ENCODE results near the gene UNK.
"Not testable (repeated sequence)": the region's sequence is repeated elsewhere in the genome, so short reads cannot be mapped to it uniquely, and the experiment has no call there.

UNK gene

DNA sequence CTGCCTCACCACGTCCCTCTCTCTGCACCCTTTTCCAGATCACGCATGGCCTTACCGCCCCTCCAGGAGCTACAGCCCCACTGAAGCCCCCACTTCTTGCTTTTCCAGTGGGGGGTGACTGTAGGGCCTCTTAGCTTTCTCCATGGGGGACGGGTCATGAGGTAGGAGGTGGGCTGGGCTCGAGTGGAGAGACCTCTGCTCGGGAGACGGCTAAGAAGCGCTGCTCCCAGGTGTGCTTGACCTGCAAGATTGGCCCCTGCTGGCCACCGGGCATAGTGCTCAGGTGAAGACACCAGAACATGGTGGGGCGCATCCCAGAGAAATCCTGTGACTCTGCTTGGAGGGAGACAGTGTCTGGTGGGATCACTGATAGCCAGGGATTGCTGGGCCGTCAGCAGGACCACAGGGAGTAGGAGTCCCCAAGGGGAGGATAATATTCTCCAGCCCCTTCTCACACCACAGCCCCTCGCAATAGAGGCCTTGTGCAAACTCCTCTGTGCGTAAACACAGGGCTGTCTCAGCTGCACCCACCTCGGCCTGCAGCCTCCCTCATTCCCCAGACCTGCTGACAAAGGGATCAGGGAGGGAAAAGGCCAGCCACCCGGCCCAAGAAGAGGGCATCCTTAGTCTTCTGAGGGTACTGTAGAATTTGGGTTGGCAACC lies 10.7 kb upstream of the UNK start:
- DNase-seq, result no peak

DNA sequence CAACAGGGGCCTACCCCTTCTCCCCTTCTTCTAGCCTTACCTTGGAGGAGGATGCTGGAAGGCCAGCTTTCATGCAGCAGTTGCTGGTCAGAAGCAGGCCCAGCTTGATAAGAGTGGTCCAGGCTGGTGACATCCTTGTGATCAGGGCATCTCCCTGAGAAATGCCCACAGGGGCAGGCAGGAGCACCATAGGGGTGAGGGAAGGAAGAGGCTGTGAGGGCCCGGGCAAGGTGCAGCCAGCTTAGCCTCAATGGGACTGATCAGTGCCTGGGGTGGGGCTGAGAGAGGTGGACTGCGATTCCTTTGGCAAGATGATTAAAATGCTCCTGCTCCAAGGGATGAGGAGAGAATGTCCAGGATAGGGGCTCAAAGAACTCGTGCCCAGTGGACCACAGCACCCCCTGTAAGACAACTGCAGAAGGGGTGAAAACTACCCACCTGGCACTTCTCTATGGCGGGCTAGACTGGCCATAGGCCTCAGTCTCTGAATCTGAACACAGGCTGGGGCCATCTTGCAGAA lies 10.1 kb upstream of the UNK start:
- no peak for DNase-seq

DNA sequence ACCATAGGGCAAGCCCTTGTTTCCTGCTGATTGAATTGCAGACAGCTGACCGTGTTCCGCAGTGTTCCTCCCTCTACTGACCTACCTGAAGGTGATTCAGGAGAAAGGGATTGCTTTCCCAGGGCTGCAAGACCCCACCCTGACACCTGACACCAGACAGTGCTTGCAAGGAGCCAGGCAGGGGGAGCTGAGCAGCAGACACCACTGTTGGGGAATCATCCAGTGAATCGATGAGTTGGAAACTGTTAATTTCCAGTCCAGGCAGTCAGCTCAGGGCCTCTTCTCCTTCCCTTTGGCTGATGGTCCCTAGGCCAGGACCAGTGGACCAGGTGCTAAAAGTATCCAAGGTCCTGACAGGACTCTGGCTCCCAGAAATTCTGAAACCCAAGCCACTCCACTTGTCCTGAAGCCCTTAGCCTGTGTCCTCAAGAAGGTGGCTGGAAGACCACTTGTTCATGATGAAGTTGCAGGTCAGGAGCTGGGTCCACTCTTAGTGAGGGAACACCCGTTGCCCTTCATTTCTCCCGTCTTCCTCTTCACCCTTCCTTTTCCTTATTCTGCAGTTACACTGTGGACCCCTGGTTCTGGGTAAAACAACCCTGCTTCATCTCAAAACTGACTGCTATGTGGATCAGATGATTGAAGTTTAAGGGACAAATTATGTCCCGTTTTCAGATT lies 9.5 kb upstream of the UNK start:
- DNase-seq, result no peak

DNA sequence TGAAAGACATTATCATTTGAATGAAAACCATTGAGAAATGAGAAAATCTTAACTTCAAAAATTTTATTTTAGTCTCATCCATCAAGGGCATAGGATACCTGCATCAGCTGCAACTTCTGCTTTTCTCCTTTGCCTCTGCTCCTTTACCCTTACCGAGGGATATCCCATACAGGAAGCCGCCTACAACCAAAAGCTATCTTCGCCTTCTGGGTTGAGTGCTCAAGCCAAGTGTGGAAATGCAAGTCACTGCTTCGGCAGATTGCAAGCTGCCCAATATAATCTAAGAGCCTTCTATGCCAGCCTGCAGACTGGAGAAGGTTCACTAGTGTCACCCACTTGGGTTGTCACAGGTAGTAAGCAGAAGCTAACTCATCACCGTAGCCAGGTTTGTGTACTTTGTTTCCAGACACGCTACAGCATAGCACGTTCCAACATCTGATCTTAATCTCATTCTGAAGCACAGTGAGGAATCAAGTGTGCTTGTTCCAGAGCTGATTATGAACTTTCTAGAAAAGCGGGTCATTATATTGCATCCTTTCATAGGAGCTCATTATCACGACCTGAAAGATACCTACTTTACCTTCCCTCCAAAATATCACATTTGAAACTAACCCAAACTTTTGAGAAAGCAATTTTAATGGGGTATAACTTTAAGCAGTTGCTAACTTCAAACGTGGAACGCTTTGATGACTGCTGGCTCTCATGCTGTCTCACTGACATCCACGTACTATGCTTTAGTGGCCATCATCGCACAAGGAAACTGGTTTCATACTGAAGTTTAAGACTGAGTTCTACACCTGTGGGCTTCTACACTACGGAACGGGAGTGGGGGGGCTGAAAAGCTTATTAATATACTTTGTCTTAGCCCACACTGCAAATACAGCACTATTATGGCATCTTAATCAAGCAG lies 8.0 kb upstream of the UNK start:
- no peak for DNase-seq

DNA sequence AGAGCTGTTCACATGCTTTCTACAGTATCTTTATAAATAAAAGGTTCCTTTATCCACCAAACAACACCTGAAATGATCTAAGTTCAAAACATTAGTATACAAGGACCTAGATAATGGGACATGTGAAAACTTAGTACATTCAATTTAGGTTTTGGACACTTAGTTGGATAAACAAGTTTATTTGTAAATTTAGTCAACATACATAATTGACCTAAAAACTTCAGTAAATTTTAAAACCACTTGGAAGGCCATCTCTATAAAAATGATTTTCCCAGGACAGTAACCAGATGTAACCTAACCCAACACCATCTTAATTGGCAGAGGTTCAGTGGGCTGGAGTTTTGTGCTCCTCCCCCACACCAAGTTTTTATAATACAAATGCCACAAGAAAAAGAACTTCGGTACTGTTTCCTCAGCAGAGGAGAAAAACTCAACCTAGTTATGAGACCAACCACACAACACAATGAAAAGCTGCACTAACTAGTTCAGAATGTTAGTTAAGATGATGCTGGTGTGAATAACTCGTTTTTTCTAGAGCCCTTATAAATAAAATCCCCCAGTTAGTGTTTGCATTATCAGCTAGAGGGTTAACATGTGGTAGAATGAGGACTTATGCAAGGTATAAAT lies 7.2 kb upstream of the UNK start:
- peak in 1 of 2 donors; percentile 2 for DNase-seq

DNA sequence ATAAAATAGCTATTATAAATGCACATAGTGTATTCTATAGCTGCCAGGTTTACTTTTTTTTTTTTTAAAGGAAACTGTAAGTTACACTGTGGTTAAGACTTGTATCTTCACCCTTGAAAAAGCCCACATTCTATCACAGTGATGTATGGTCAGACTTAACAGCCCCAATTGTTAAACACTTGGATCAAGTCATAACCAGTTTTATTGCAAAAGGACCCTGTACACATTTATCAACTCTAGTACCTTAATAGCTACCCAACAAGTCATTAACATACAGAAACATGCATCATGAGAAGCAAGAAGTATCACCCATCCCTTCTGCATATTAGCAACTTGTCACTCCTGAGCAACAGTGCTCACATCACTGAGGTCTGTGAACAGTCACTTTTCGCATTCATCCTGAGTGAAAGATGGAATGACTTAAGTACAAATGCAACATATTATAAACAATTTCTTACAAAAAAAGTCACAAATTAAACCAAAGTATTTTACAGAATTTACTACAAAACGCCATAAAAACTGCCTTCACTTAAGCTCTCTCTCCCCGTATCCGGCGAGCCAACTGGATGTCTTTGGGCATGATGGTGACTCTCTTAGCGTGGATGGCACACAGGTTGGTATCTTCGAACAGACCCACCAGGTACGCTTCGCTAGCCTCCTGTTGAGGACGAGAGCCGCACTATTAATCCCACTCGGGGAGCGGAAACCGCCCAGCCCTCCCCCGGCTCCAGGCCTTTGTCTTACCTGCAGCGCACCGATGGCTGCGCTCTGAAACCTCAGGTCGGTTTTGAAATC lies 6.3 kb upstream of the UNK start:
- DNase-seq, result not testable (repeated sequence)

DNA sequence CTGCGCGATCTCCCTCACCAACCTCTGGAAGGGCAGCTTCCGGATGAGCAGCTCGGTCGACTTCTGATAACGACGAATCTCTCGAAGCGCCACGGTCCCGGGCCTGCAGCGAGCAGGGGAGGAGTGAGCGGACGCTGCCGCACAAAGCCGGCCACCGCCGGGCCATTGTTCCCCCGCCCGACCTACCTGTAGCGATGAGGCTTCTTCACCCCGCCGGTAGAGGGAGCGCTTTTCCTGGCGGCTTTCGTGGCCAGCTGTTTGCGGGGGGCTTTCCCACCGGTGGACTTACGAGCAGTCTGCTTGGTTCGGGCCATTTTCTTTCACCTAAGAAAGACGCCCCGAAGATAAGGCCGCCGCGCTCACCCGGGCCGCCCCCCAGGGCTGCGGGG lies 5.8 kb upstream of the UNK start:
- no peak for DNase-seq

DNA sequence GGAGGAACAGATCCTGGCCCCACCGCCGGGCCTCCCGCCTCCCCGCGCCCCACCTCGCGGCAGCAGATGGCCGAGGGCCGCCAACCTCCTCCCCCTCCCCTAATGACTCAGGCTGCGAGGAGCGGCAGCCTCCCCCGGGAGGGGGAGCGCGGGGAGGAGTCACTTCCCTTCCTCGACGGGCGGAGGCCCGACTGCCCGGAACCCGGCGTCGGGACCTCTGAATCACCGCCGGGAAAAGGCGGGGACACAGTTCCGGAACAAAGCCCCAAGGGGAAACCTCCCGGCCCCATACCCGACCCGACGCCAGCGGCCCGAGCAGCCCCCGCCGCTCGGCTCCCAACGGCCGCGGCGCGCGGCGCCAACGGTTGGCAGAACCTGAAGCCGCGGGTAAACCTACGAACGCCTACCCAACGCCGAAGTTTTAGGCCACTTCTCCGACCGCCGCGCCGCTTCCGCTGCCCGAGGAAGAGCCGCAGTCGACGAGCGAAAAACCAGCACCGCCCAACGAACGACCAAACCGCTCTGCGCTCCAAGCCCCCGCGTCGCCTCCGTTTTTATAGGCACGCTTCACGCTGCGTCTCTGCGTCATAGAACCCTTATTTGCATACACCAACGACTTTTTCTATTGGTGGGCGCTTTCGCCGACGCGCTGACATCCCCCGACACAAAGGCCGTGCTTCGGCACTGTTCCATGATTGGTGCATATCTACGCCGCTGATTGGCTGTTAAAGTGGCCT lies 5.2 kb upstream of the UNK start:
- DNase-seq, result peak; percentile 94 to 99

DNA sequence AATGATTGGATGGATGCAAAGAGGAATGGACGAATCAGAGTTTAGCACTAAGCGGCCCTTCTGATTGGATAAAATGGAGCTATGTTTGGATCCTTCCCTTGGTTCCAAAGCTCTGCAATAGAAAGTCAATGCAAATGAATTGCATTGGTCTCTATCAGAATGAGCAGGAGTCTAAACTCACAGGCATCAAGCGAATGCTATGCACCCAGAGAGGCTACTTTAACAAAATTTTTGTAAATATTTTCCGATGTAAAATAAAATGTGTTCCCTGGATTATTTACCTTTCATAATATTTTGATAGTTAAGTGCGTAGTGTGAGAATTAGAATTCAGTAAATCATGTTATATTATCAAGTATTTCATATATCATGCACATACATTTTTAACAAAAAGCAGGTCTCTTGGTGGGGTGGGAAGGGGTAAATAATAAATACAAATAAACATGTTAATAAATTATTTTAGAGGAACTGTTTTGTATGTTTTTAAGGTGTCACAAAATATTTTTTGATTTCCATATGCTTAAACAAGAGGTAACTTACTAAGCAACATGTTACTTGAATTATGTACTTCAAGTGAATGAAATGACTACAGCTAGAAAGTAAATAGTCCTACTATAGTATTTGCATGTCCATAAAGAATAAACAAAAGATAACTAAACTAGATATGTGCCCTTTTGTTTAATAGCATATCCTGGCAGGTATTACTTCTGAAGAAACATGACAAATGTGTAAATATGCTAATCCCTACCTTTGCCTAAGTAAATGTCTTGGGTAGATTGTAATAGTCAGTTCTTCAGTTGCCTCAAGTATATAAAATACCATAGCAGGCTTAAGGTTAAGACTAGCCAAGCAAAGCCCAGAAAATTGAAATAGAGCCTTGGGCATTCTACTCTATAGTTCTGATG lies 4.4 kb upstream of the UNK start:
- peak in 1 of 2 donors; percentile 23 for DNase-seq

DNA sequence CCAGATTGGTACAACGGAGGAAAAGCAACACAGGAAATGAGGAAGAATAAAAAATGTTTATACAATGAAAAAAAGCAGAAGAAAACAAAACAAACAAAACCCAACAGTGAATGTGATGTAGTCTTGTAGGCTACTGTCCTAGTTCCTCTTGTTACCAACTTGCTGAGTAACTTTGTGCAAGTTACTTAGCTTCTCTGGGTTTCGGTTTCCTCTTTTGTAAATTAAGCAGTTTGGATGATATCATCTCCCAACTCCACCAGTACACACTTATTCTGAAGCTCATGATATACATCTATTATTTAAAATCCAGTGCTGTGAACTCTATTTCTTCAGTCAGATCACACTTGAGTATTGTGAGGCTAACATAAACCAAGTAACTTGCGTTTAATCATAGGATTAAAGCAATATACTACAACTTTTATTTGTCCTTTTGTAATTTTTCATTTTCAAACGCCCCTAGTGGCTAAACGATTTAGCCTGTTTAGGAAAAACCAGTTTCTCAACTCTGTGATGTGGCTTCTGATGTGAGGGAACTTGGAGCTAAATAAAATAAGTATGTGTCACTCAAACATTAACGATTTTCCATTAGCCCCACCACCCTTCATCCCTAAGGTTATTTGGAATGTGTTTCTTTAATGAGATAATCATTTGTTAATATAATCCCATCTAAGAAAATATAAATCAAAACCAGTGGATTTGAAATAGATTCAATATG lies 1.4 kb upstream of the UNK start:
- peak in 1 of 2 donors; percentile 65 for DNase-seq

DNA sequence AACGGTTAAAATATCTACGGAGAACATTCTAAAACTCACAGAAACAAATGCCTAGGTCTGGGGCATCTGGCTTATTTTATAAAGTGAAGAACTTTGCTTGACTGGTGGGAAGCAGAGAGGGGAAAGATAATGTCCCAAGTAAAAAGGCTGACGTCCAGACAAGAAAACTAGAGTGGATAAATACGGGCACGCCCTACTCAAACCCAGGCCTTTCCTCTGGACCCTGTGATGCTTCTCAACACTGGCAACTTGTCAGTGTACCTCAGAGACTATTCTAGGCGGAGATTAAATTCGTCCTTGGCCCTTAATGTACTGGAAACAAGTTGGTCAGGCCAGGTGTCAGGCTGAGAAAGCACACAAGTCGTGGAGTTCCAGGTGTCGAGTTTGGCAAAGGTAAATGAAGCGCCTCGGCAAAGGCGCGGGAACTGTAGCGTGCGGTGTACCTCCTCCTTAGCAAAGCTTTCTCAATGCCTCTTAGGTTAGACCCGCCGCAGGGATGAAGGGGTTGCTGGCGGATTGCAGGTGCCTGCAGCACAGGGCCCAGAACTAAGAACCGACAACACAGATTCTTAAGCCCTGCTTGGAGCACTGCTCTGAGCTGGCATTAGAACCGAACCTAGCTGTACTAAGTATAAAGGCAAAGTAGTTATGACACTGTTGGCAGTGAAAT lies 668 bp upstream of the UNK start:
- DNase-seq, result no peak

DNA sequence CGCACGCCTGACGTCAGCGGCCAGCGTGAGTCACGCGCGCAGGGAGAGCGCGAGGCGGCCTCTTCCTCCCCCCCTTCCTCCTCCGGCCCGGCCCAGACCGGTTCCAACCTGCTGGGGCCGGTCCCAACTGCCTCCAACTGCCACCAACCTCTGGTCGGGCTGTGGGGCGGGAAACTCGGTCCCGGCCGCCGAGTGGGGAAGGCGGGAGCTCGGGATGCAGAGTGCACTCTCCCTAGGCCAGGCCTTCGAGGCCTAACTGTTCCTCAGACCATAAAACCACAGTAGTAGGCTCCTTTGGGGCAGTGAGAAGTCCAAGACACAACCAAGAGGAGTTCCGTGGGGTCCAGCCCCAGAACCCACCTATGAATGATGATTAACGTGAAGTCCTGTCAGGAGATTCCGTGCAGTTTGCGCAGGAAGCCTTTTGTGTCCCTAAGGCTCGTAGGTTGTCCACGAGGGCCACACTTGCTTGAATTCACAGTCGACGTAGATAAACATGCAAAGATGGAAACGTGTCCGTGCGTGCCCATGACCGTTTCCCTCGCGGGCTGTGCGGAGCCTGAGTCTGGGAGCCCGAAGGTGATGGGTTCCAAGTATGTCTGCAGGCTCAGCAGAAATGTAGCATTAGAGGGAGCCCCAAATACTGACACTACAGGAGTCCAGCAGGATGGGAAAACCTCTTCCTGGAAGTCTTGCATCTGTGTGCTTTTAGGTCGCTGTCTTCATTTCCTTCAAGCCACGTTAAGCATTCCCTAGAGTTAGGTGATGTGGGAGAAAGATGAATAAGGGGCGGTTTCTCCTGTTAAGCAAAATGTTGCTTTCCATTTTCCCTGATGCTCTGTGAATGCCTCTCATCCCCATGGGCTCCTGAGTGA lies 647 bp downstream of the UNK start:
- DNase-seq, result peak; percentile 82 to 92

DNA sequence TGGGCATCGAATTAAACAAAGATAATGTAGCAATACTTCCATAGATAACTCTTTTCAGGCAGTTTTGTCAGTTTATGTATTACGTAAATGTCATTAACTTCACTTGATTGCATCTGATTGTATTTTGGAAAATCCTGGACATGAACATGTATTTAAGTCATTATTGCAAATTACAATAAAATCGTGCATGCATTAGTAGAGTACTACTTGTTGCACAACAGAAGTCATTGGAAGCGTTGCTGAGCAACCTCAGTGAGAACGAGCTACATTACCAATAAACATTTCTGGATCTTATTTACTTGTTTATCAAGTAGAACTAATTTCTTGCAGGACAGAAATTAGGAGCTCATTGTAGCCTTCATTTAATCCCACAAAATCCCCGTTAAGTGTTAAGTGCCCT lies 6.6 kb downstream of the UNK start:
- no peak for DNase-seq

DNA sequence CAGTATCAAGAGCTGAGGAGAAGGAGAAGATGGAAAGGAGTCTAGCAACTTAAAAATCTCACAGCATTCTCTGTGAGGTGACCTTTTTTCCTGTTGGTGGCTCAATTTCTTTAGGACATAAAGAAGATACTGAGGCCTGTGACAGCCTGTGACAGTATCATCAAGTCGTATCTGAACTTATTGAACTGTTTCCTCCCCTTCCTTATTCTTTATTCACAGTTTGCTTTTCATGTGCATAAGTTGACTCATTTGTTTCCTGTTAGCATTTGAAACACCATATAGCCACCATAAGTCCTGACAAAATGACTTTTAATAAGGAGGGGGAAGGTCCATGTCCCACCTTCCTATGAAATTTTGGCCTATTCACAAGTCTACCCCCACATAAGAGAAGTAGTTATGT lies 8.9 kb downstream of the UNK start:
- no peak for DNase-seq

DNA sequence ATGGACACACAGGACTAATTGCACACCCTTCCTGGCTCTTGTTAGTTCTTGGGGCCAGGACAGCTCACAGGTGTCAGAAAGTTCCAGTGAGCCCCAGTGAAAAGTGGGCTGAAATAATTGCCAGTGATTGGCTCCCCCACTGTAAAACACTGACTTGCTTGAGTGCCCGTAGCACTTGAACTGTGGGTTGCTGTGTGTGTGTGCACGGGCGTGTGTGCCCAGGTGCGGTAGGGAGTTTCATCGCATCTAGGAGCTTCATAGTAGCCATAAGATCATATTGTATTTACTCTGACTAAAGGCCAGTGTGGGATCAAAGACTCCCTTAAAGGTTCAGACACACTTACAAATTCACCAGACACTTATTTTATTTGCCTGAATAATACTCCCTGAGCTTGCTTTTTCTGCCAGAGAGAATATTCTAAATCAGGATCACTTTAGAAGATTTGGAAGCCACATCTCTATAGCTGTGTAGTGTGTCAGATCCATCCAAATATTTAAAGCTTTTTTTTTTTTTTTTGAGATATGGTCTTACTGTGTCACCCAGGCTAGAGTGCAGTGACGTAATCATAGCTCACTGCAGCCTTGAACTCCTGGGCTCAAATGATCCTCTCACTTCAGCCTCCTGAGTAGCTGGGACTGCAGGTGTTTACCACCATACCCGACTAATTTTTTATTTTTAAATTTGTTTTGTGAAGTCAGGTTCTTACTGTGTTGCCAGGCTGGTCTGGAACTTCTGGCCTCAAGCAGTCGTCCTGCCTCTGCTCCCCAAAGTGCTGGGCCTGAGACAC lies 11.4 kb downstream of the UNK start:
- DNase-seq, result no peak

DNA sequence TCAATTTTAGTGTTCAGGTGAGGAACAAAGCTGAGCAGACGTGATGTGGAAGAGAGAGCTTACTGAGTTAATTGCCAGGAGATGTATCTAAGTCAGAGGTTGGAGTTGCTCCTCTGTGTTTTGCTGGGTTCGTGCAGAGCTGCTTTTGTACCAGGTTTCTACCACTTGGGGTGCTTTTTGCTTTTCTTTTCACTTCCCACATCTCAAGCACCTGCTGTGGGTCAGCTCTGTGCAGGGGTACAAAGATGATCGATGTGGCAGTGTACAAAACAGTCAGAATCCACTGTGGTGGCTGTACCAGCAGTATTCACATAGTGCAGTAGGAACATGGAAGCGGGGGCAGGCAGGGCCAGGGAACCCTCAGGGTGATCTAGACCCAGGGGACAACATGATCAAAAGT lies 14.8 kb downstream of the UNK start:
- DNase-seq, result no peak

DNA sequence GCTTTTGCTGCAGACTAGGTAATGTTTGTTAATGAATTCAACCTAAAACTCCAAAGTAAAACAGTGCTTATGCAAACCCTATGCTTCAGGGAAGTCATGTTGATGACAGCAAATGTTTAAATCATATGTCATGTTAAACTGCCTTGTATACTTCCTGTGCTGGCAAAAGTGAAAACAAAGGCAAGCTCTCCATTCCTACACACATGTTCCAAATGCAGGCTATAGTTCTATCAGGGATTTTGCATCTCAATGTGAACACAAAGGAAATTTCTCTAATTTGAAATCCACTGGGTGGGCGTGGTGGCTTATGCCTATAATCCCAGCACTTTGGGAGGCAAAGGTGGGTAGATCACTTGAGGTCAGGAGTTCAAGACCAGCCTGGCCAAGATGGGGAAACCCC lies 19.3 kb downstream of the UNK start:
- DNase-seq, result no peak
